ENCODE results near the gene WDR81.
A peak's percentile ranks its signal among the peaks of the same experiment; 100 is the strongest.
"Not testable (repeated sequence)": the region's sequence is repeated elsewhere in the genome, so short reads cannot be mapped to it uniquely, and the experiment has no call there.

WDR81 gene

GRCh38 chr17:1713160-1713877 lies 11.2 kb upstream of the WDR81 start:
- DNase-seq (ENCODE audit: low read depth in 2 of 2) = no peak

GRCh38 chr17:1713878-1714426 lies 10.6 kb upstream of the WDR81 start:
- DNase-seq (ENCODE audit: low read depth in 2 of 2) = no peak

GRCh38 chr17:1714427-1714979 lies 10.0 kb upstream of the WDR81 start:
- no peak for DNase-seq (ENCODE audit: low read depth in 2 of 2)

GRCh38 chr17:1714980-1715802 lies 9.3 kb upstream of the WDR81 start:
- DNase-seq (ENCODE audit: low read depth in 2 of 2) = no peak

GRCh38 chr17:1715803-1716075 lies 8.8 kb upstream of the WDR81 start:
- no peak for DNase-seq (ENCODE audit: low read depth in 2 of 2)

GRCh38 chr17:1716076-1716911 lies 8.2 kb upstream of the WDR81 start:
- peak; percentile 100 for DNase-seq (ENCODE audit: low read depth in 2 of 2)

- peak; percentile 73 to 82 for DNase-seq (ENCODE audit: low read depth in 2 of 2)
Measured at GRCh38 chr17:1716912-1717695, 7.4 kb upstream of the WDR81 start.

GRCh38 chr17:1718362-1719165 lies 5.9 kb upstream of the WDR81 start:
- no peak for DNase-seq (ENCODE audit: low read depth in 2 of 2)

GRCh38 chr17:1720856-1721386 lies 3.6 kb upstream of the WDR81 start:
- DNase-seq (ENCODE audit: low read depth in 2 of 2) = peak; percentile 62

GRCh38 chr17:1722022-1722421 lies 2.5 kb upstream of the WDR81 start:
- DNase-seq (ENCODE audit: low read depth in 2 of 2) = not testable (repeated sequence)

- no peak for DNase-seq (ENCODE audit: low read depth in 2 of 2)
Measured at GRCh38 chr17:1724869-1725641, 551 bp downstream of the WDR81 start.

GRCh38 chr17:1725642-1726511 lies 1.4 kb downstream of the WDR81 start:
- no peak for DNase-seq (ENCODE audit: low read depth in 2 of 2)

- no peak for DNase-seq (ENCODE audit: low read depth in 2 of 2)
Measured at GRCh38 chr17:1726626-1727257, 2.2 kb downstream of the WDR81 start.

GRCh38 chr17:1727258-1727789 lies 2.8 kb downstream of the WDR81 start:
- no peak for DNase-seq (ENCODE audit: low read depth in 2 of 2)

GRCh38 chr17:1727876-1728630 lies 3.5 kb downstream of the WDR81 start:
- no peak for DNase-seq (ENCODE audit: low read depth in 2 of 2)

GRCh38 chr17:1729966-1730325 lies 5.4 kb downstream of the WDR81 start:
- DNase-seq (ENCODE audit: low read depth in 2 of 2) = no peak

Measured in activated CD4-positive, alpha-beta T cell treated with anti-CD3 and anti-CD28 coated beads for 24 hours (primary cell).